Right lobe of liver (tissue), 4 donors: ENCODE data around the gene LCLAT1.

ENCODE experiments used
- CTCF ChIP-seq, 4 donors: fragments of 200-600 bp in 3 of 4; fragments of 450-650 bp in 1 of 4; IDR thresholded peaks; one replicate each; pipeline versions ENCODE4 v1.5.1 to v1.8.0; 2016 to 2022; ENCODE audit warnings: antibody characterized with exemption in 4 of 4, mild to moderate bottlenecking in 2 of 4
- POLR2A ChIP-seq: fragments of 450-650 bp; IDR thresholded peaks from one replicate; pipeline ENCODE4 v1.6.1; 2017; ENCODE audit warnings: antibody characterized with exemption, mild to moderate bottlenecking
- donor health status: DM: no; HTN: no; CAD: no.
- donor health status: DM: no; HTN: no; CAD: no.
- donor health status: DM: no; HTN: yes; CAD: no.

GRCh38 chr2:30421604-30422443 lies 25.2 kb upstream of the LCLAT1 start:
- TF ChIP-seq CTCF (IDR thresholded peaks at IDR 0.05), result no peak
- no peak for TF ChIP-seq POLR2A
